Forelimb muscle (tissue), 1 donor: ENCODE results near the gene ZNF536. TPM values are rescaled to one million over a fixed set of nuclear protein-coding genes. Genes with fewer than 3 reads are reported as not detected.
A peak's percentile ranks its signal among the peaks of the same experiment; 100 is the strongest.
"Not testable (repeated sequence)": the region's sequence is repeated elsewhere in the genome, so short reads cannot be mapped to it uniquely, and the experiment has no call there.

Experiments
- DNase-seq: peaks from one replicate; pipeline ENCODE4 v3.0.0-alpha.2; 2013; ENCODE audit warnings: low read depth
- polyA plus RNA-seq: library from polyadenylated mRNA; unstranded; fragments of 120-200 nt; gene quantifications from one replicate; pipeline ENCODE4 v1.2.1, GENCODE V29; 2013; ENCODE audit not compliant: insufficient read length

The ZNF536 gene
- polyA plus RNA-seq, 1 donor: 2.3 TPM

GRCh38 chr19:30446120-30446519 lies 73.9 kb downstream of the ZNF536 start:
- DNase-seq: not testable (repeated sequence)

GRCh38 chr19:30446850-30447552 lies 74.8 kb downstream of the ZNF536 start:
- no peak for DNase-seq

- no peak for DNase-seq
These were observed 75.3 kb downstream of the ZNF536 start for GRCh38 chr19:30447553-30447870.

- DNase-seq: peak; percentile 45
These were observed 76.3 kb downstream of the ZNF536 start for GRCh38 chr19:30448386-30449077.

GRCh38 chr19:30449078-30449590 lies 77.0 kb downstream of the ZNF536 start:
- no peak for DNase-seq

GRCh38 chr19:30449673-30450072 lies 77.5 kb downstream of the ZNF536 start:
- DNase-seq: no peak

GRCh38 chr19:30450100-30450499 lies 77.9 kb downstream of the ZNF536 start:
- peak; percentile 85 for DNase-seq

- no peak for DNase-seq
These were observed 78.7 kb downstream of the ZNF536 start for GRCh38 chr19:30450835-30451321.

GRCh38 chr19:30452931-30453330 lies 80.7 kb downstream of the ZNF536 start:
- DNase-seq: no peak

- DNase-seq: no peak
These were observed 81.6 kb downstream of the ZNF536 start for GRCh38 chr19:30453743-30454142.

- DNase-seq: no peak
These were observed 83.7 kb downstream of the ZNF536 start for GRCh38 chr19:30455881-30456280.

- no peak for DNase-seq
These were observed 85.3 kb downstream of the ZNF536 start for GRCh38 chr19:30457484-30457883.

GRCh38 chr19:30459859-30460258 lies 87.7 kb downstream of the ZNF536 start:
- no peak for DNase-seq

GRCh38 chr19:30464162-30464561 lies 92.0 kb downstream of the ZNF536 start:
- no peak for DNase-seq

GRCh38 chr19:30466598-30466997 lies 94.4 kb downstream of the ZNF536 start:
- DNase-seq: not testable (repeated sequence)

- no peak for DNase-seq
These were observed 95.1 kb downstream of the ZNF536 start for GRCh38 chr19:30467239-30467638.

GRCh38 chr19:30469774-30470173 lies 97.6 kb downstream of the ZNF536 start:
- peak; percentile 19 for DNase-seq

- DNase-seq: no peak
These were observed 99.3 kb downstream of the ZNF536 start for GRCh38 chr19:30471441-30471840.

GRCh38 chr19:30473334-30473867 lies 101.2 kb downstream of the ZNF536 start:
- no peak for DNase-seq

GRCh38 chr19:30476997-30477396 lies 104.8 kb downstream of the ZNF536 start:
- no peak for DNase-seq

GRCh38 chr19:30479231-30479630 lies 107.0 kb downstream of the ZNF536 start:
- DNase-seq: peak; percentile 11

GRCh38 chr19:30480097-30480496 lies 107.9 kb downstream of the ZNF536 start:
- DNase-seq: no peak

GRCh38 chr19:30481063-30481462 lies 108.9 kb downstream of the ZNF536 start:
- DNase-seq: no peak
